Mesothelial cell of epicardium (in vitro differentiated cells): ENCODE measurements around the gene CTNNA2. TPM values are rescaled to one million over a fixed set of nuclear protein-coding genes. Genes with fewer than 3 reads are reported as not detected.

ENCODE experiments used
- DNase-seq, 2 experiments: peaks; one replicate each; pipeline ENCODE4 v3.0.0; 2021; ENCODE audit warnings: low spot score in 2 of 2; ENCODE audit not compliant: unreplicated experiment in 2 of 2
- H3K27ac Mint-ChIP-seq: 2 replicates; pipeline ENCODE4 v1.8.0; 2021; ENCODE audit warnings: mixed read lengths
- H3K27me3 Mint-ChIP-seq: 2 replicates; pipeline ENCODE4 v1.8.0; 2021; ENCODE audit warnings: low read depth, mixed read lengths
- H3K36me3 Mint-ChIP-seq: 2 replicates; pipeline ENCODE4 v1.8.0; 2021; ENCODE audit warnings: mixed read lengths
- H3K4me1 Mint-ChIP-seq: 2 replicates; pipeline ENCODE4 v1.8.0; 2021; ENCODE audit warnings: mixed read lengths
- H3K4me3 Mint-ChIP-seq: 2 replicates; pipeline ENCODE4 v1.8.0; 2021; ENCODE audit warnings: mild to moderate bottlenecking, moderate library complexity, mixed read lengths
- H3K9me3 Mint-ChIP-seq: 2 replicates; pipeline ENCODE4 v1.8.0; 2021; ENCODE audit warnings: mixed read lengths
- CTCF ChIP-seq: fragments of 200-600 bp; sonication (generic); IDR thresholded peaks from one replicate; pipeline ENCODE4 v1.5.0; 2021; ENCODE audit warnings: antibody characterized with exemption; ENCODE audit not compliant: unreplicated experiment
- total RNA-seq: library from RNA; stranded (reverse); gene quantifications from 3 replicates; pipeline ENCODE4 v1.2.1, GENCODE V29; 2021

CTNNA2 gene
- total RNA-seq: 4.9 to 5.7 TPM (median 5.1 TPM) in 3 replicates

- H3K4me3 Mint-ChIP-seq: peak within 1 kb of the TSS; percentile 81
- peak; percentile 75 to 82 for DNase-seq
- peaks cover 62% of the 10 kb centered on the region for H3K27me3 Mint-ChIP-seq
- H3K27ac Mint-ChIP-seq: peak within 1 kb of the TSS; percentile 53
- no peak for TF ChIP-seq CTCF
- no peaks in the 10 kb centered on the region for H3K36me3 Mint-ChIP-seq
- H3K9me3 Mint-ChIP-seq: no peaks in the 10 kb centered on the region
- H3K4me1 Mint-ChIP-seq: peaks cover 8% of the 10 kb centered on the region
Observed at GRCh38 chr2:79512442-79513401, at the start of gene CTNNA2. CTNNA2 (plus strand) TSS chr2:79513051.

GRCh38 chr2:79487399-79487798 is 25.5 kb upstream of the CTNNA2 start:
- DNase-seq: no peak
- H3K27ac Mint-ChIP-seq: no peak overlapping the region
- no peak for TF ChIP-seq CTCF
- no peaks in the 10 kb centered on the region for H3K36me3 Mint-ChIP-seq
- no peak overlapping the region for H3K4me3 Mint-ChIP-seq
- no peaks in the 10 kb centered on the region for H3K27me3 Mint-ChIP-seq
- H3K9me3 Mint-ChIP-seq: no peaks in the 10 kb centered on the region
- H3K4me1 Mint-ChIP-seq: no peaks in the 10 kb centered on the region

GRCh38 chr2:79511320-79511951 is 1.4 kb upstream of the CTNNA2 start:
- no peak overlapping the region for H3K27ac Mint-ChIP-seq
- H3K36me3 Mint-ChIP-seq: no peaks in the 10 kb centered on the region
- peak; percentile 50 to 80 for DNase-seq
- H3K9me3 Mint-ChIP-seq: no peaks in the 10 kb centered on the region
- peak overlapping the region; percentile 81 for H3K4me3 Mint-ChIP-seq
- peaks cover 8% of the 10 kb centered on the region for H3K4me1 Mint-ChIP-seq
- peaks cover 67% of the 10 kb centered on the region for H3K27me3 Mint-ChIP-seq
- no peak for TF ChIP-seq CTCF

GRCh38 chr2:79513711-79514110 is 860 bp downstream of the CTNNA2 start:
- H3K27ac Mint-ChIP-seq: no peak overlapping the region
- DNase-seq: no peak
- no peak for TF ChIP-seq CTCF
- no peaks in the 10 kb centered on the region for H3K36me3 Mint-ChIP-seq
- H3K4me1 Mint-ChIP-seq: peaks cover 8% of the 10 kb centered on the region
- no peaks in the 10 kb centered on the region for H3K9me3 Mint-ChIP-seq
- H3K4me3 Mint-ChIP-seq: peak overlapping the region; percentile 61
- H3K27me3 Mint-ChIP-seq: peaks cover 57% of the 10 kb centered on the region

- H3K27me3 Mint-ChIP-seq: no peaks in the 10 kb centered on the region
- no peak for TF ChIP-seq CTCF
- no peak overlapping the region for H3K27ac Mint-ChIP-seq
- no peaks in the 10 kb centered on the region for H3K9me3 Mint-ChIP-seq
- DNase-seq: no peak
- H3K4me3 Mint-ChIP-seq: no peak overlapping the region
- H3K36me3 Mint-ChIP-seq: no peaks in the 10 kb centered on the region
- H3K4me1 Mint-ChIP-seq: peaks cover 4% of the 10 kb centered on the region
Observed at GRCh38 chr2:79529636-79530035, 16.8 kb downstream of the CTNNA2 start.
